ENCODE measurements around the gene PRLH. TPM values are rescaled to one million over a fixed set of nuclear protein-coding genes. Genes with fewer than 3 reads are reported as not detected.

Gene PRLH
- total RNA-seq, 1 donor from 2014 or later = not detected

GRCh38 chr2:237539681-237540080, 26.7 kb upstream of the PRLH start:
- intact Hi-C loops (cut with micrococcal nuclease) = no loop called here

DNA sequence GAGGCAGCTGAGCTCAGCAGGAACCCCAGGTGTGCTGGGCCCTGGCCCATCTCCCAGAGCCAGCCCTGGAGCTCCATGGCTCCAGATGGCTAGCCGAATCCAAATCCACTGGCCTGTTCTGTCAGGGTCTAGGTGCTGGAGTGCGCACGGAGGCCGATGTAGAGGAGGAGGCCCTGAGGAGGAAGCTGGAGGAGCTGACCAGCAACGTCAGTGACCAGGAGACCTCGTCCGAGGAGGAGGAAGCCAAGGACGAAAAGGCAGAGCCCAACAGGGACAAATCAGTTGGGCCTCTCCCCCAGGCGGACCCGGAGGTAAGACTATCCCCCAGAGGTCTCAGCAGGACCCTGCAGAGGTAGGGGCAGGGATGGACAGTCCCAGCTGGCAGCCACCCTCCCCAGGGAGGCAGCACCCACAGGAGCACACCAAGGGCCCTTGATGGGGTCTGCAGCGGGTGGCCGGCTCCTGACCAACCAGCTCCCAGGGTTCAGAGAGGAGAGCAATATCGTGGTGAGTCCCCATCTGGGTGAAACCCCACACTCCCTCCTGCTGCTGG, 26.1 kb upstream of the PRLH start:
- intact Hi-C loops (cut with micrococcal nuclease) = no loop called here

- intact Hi-C loops (cut with micrococcal nuclease) = no loop called here
Observed at GRCh38 chr2:237540823-237541222, 25.6 kb upstream of the PRLH start.

GRCh38 chr2:237541243-237541642, 25.1 kb upstream of the PRLH start:
- intact Hi-C loops (cut with micrococcal nuclease) = no loop called here

DNA sequence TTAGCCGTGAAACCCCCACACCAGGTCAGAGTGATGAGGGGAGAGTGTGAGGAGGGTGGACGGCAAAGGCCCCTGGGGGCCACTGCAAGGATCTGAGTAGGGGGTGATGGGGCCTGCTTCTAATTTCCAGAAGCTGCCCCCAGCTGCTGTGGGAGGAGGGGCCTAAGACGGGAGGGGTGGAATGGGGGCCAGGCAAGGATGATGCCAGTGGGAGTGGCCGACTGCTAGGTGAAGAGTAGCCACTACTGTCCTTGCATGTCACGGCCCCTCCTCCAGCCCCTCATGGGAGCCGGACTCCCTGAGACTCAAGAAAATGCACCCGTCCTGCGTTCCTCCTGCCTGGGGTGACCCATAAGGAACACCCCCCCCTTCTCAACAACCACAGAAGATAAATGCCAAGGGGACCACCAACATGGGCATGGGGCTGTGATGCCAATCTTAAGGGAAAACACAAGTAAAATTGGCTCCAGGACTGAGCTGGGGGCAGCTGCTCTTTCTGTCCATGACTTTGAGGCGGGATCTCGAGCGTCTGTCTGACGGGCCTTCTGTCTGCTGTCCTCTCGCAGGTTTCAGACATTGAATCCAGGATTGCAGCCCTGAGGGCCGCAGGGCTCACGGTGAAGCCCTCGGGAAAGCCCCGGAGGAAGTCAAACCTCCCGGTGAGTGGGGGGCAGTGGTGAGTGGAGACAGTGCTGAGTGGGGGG, 24.2 kb upstream of the PRLH start:
- intact Hi-C loops (cut with micrococcal nuclease) = no loop called here

DNA sequence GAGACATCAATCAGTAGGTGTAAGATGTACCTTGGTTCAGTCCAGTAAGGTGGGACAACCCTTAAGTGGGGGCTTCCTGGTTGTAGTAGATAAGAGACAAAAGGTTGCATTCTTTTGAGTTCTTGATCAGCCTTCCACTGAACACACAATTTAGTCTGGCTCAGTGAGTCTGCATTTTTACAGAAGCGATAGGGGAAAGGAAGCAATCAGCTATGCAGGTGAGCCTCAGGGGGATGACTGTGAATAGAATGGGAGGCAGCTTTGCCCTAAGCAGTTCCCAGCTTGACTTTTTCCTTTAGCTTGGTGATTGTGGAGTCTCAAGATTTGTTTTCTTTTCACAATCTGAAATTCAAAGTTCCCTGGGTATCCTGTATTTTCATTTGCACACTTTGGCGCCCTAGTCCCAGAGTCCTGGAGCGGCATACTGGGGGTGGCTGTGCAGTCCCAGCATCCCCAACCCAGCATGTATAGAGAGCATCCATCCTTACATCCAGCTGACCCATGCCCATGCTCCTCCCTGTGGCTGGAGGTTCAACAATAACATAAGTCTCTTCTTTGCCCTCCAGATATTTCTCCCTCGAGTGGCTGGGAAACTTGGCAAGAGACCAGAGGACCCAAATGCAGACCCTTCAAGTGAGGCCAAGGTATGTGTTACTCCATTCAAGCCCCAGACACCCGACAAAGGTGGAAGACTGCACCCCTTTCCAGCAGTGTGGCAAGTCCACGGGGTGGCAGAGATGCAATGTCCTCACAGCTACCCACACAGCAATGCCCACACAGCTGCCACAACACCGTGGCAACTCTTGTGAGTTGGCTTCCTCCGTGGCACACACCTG, 20.1 kb upstream of the PRLH start:
- intact Hi-C loops (cut with micrococcal nuclease) = no loop called here

DNA sequence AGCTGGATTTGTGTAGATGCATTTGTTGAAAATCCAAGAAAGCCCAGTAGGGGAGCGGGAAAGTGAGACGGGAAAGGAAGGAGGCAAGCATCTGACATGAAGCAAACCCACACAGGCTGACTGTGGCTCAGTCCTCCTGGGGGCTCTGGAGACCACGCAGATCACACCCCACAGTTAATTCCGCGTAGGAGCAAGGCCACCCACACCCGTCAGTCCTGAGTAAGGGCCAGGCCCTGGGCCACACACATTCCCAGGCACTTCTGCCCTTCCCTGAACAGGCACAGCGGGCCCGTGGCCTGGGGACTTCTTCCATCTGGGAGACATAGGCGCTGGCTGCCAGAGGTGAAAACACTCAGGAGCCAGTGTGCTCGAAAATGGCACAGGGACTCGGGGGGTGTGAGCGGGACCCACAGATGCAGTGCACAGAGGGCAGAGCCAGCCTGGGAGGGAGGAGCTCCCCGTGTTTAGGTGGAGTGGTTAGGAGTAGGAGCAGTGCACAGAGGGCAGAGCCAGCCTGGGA, 19.4 kb upstream of the PRLH start:
- intact Hi-C loops (cut with micrococcal nuclease) = no loop called here

DNA sequence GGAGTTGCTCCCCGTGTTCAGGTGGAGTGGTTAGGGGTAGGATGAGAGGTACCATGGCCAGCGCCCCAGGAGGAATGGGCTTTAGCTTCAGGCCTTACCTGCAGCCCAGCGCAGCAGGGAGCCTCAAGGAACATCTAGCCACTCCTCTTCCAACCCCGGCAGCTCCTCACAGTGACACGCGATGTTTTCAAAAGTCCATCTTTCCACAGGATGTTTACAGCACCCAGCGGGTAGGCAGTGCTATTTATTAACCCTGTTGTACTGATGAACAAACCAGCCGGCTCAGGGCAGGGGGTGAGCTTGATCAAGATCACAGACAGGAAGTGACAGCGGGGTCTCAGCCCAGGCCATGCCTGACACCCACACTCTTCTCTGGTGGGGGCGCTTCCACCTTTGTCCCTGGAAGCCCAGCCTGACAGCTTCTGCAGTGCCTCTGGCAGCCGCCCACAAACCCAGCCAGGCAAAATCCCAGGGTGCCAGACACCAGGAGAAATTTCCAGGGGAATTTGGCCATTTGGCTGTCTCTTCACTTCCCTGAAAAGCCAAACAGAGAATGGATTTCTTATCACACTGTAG, 18.4 kb upstream of the PRLH start:
- intact Hi-C loops (cut with micrococcal nuclease) = no loop called here

GRCh38 chr2:237549216-237549615, 17.2 kb upstream of the PRLH start:
- intact Hi-C loops (cut with micrococcal nuclease) = no loop called here

GRCh38 chr2:237549643-237550415, 16.5 kb upstream of the PRLH start:
- intact Hi-C loops (cut with micrococcal nuclease) = no loop called here

GRCh38 chr2:237551071-237551574, 15.3 kb upstream of the PRLH start:
- intact Hi-C loops (cut with micrococcal nuclease) = no loop called here

- intact Hi-C loops (cut with micrococcal nuclease) = no loop called here
Observed at GRCh38 chr2:237552908-237553307, 13.5 kb upstream of the PRLH start.

GRCh38 chr2:237553948-237554347, 12.4 kb upstream of the PRLH start:
- intact Hi-C loops (cut with micrococcal nuclease) = no loop called here

DNA sequence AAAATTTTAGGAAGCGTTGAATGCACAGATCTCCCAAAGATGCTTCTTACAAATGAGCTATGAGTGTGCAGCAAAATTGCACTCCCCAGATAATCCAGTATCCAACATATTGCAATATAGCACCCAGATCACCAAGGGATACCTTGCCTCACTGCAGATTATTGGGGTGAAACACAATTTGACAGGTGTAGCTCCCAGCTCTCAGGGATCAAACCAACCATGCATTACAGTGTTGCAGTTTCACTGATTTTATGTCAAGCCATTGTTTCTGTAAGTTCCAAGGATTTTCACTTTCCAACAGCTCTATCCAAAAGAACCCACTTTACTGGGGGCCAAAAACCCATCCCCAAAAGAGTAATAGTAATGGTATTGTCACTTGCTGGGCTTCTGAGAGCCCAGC, 10.8 kb upstream of the PRLH start:
- intact Hi-C loops (cut with micrococcal nuclease) = no loop called here

DNA sequence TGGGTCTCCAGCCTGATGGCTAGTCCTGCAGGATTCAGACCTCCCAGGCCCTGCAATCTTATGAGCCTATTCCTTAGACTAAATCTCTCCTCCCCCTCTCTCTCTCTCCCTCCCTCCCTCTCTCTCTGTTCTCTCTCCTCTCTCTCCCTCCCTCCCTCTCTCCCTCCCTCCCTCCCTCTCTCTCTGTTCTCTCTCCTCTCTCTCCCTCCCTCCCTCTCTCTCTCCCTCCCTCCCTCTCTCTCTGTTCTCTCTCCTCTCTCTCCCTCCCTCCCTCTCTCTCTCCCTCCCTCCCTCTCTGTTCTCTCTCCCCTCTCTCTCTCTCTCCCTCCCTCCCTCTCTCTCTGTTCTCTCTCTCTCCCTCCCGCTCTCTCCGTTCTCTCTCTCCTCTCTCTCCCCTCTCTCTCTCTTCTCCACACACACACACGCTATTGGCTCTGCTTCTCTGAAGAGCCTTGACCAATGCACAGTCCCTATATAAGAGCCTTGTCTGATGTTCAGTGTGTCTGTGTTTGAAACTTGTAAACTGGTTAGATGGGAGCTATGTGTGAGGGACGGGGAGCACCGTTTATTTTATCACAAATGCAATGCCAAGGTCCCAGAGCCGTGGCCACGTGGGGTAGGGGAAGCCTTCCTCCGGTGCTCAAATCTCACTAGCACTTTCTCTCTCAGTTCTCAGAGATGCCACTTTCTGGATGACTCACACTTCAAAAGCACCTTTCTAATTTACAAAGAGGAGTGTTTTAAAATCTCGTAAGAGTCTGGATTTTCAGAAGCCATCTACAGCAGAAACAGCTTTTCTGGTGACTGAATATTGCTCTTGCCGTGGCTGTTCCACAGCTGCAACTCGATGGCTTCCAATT, 9.4 kb upstream of the PRLH start:
- intact Hi-C loops (cut with micrococcal nuclease) = no loop called here

- intact Hi-C loops (cut with micrococcal nuclease) = no loop called here
Observed at GRCh38 chr2:237557633-237558015, 8.8 kb upstream of the PRLH start.

GRCh38 chr2:237558961-237559641, 7.3 kb upstream of the PRLH start:
- intact Hi-C loops (cut with micrococcal nuclease) = no loop called here

GRCh38 chr2:237561221-237561620, 5.2 kb upstream of the PRLH start:
- intact Hi-C loops (cut with micrococcal nuclease) = no loop called here

GRCh38 chr2:237563816-237564215, 2.6 kb upstream of the PRLH start:
- intact Hi-C loops (cut with micrococcal nuclease) = no loop called here

Measured in T-helper 1 cell treated with Interleukin-12 subunit alpha and Interleukin-12 subunit beta and Interleukin-4 antibody, amounts not matched to agents 30 ng/mL and 1 ng/mL, for 36 hours (primary cell).